ENCODE data around the gene AKAIN1.

Gene AKAIN1

DNA sequence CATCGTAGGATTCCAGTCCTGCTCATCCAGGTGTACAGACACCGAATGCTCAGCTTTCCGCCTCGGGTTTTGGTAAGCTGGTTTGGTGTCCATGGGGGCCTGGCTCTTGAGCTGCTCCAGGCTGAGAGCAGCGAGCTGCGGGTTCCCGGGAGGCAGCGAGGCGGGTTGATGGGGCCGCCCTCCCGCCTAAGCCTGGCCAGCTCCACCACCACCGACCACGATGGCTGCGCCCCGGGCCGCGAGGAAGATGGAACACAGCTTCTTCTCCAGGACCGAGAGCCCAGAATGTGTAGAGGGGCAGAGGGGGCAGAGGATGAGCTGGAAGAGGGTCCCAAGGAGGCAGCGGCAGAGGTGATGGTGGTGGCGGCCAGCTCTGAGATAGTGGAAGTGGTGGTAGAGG lies 64.1 kb downstream of the AKAIN1 start:
- no peaks in the 10 kb centered on the region for H3K9me3 ChIP-seq (ENCODE audit: severe bottlenecking)

GRCh38 chr18:5122272-5122671 lies 74.8 kb downstream of the AKAIN1 start:
- Histone ChIP-seq H3K4me1 (ENCODE audit: insufficient read depth, poor library complexity, severe bottlenecking) (no peaks in the 10 kb centered on the region), H3K27me3 (ENCODE audit: insufficient read depth, poor library complexity, severe bottlenecking) (no peaks in the 10 kb centered on the region), H3K9me3 (ENCODE audit: severe bottlenecking) (no peaks in the 10 kb centered on the region), H3K36me3 (ENCODE audit: low read depth) (no peaks in the 10 kb centered on the region), H3K4me3 (ENCODE audit: severe bottlenecking) (no peak overlapping the region), H3K27ac (ENCODE audit: poor library complexity, severe bottlenecking) (no peak overlapping the region)
- TF ChIP-seq, protein P1, sequence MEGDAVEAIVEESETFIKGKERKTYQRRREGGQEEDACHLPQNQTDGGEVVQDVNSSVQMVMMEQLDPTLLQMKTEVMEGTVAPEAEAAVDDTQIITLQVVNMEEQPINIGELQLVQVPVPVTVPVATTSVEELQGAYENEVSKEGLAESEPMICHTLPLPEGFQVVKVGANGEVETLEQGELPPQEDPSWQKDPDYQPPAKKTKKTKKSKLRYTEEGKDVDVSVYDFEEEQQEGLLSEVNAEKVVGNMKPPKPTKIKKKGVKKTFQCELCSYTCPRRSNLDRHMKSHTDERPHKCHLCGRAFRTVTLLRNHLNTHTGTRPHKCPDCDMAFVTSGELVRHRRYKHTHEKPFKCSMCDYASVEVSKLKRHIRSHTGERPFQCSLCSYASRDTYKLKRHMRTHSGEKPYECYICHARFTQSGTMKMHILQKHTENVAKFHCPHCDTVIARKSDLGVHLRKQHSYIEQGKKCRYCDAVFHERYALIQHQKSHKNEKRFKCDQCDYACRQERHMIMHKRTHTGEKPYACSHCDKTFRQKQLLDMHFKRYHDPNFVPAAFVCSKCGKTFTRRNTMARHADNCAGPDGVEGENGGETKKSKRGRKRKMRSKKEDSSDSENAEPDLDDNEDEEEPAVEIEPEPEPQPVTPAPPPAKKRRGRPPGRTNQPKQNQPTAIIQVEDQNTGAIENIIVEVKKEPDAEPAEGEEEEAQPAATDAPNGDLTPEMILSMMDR (IDR thresholded peaks at IDR 0.05; ENCODE audit: poor library complexity, severe bottlenecking) = no peak
- ATAC-seq (ENCODE audit: low read depth) (no peak), DNase-seq (ENCODE audit: low spot score) (no peak)

More for the DNA sequence above, 64.1 kb downstream of the AKAIN1 start:
- DNase-seq (ENCODE audit: low spot score) = no peak
- no peak for ATAC-seq (ENCODE audit: low read depth)
- Histone ChIP-seq H3K4me3 (ENCODE audit: severe bottlenecking) (no peak overlapping the region), H3K4me1 (ENCODE audit: insufficient read depth, poor library complexity, severe bottlenecking) (no peaks in the 10 kb centered on the region), H3K27me3 (ENCODE audit: insufficient read depth, poor library complexity, severe bottlenecking) (no peaks in the 10 kb centered on the region), H3K36me3 (ENCODE audit: low read depth) (no peaks in the 10 kb centered on the region), H3K27ac (ENCODE audit: poor library complexity, severe bottlenecking) (no peak overlapping the region)
- TF ChIP-seq, protein P1 (IDR thresholded peaks at IDR 0.05; ENCODE audit: poor library complexity, severe bottlenecking) = no peak

DNA sequence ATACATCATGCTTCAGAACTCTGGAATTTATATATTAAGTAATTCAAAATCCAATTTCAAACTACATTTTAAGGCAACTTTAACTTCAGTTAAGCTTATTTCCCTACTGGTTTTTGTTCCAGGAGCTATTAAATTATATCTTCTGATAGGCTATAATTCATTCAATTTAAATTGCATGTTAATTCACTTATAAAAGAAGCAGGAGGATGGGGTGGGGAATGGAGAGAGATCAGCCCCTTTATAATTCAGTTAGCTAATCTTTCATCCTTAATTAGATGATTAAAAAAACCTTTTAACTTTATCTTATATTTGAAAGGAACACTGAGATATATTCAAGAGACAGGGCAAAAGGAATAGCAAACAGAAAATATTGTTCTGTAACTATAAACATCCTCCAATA lies 86.8 kb downstream of the AKAIN1 start:
- Histone ChIP-seq H3K36me3 (ENCODE audit: low read depth) (no peaks in the 10 kb centered on the region), H3K4me1 (ENCODE audit: insufficient read depth, poor library complexity, severe bottlenecking) (no peaks in the 10 kb centered on the region), H3K9me3 (ENCODE audit: severe bottlenecking) (no peaks in the 10 kb centered on the region), H3K27me3 (ENCODE audit: insufficient read depth, poor library complexity, severe bottlenecking) (no peaks in the 10 kb centered on the region), H3K27ac (ENCODE audit: poor library complexity, severe bottlenecking) (no peak overlapping the region), H3K4me3 (ENCODE audit: severe bottlenecking) (no peak overlapping the region)
- ATAC-seq (ENCODE audit: low read depth) = no peak
- TF ChIP-seq, protein P1 (IDR thresholded peaks at IDR 0.05; ENCODE audit: poor library complexity, severe bottlenecking) = no peak
- DNase-seq (ENCODE audit: low spot score) = no peak

DNA sequence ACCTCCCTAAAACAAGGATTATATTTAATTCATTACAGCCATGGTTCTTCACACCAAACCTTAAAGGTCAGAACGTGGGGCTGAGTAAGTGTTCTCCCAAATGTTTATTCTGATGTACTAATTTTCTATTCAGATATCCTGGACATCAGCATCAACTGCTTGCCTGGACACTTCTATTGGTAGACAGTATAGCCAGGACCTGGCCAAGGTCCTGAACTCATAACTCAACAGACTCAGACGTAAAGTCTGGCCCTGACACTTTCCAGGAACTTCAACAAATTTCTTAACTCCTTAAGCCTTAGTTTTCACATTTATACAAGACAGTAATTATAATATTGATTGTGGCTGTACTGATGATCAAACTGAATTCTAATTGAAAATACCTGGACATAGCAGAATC lies 89.1 kb downstream of the AKAIN1 start:
- H3K27ac ChIP-seq (ENCODE audit: poor library complexity, severe bottlenecking) = no peak overlapping the region
- H3K4me3 ChIP-seq (ENCODE audit: severe bottlenecking) = no peak overlapping the region
- no peaks in the 10 kb centered on the region for H3K27me3 ChIP-seq (ENCODE audit: insufficient read depth, poor library complexity, severe bottlenecking)
- no peak for DNase-seq (ENCODE audit: low spot score)
- H3K4me1 ChIP-seq (ENCODE audit: insufficient read depth, poor library complexity, severe bottlenecking) = no peaks in the 10 kb centered on the region
- 0 out of 3 replicates have a peak, but pooled peaks have one; percentile 36 for ATAC-seq (ENCODE audit: low read depth)
- no peaks in the 10 kb centered on the region for H3K9me3 ChIP-seq (ENCODE audit: severe bottlenecking)
- no peaks in the 10 kb centered on the region for H3K36me3 ChIP-seq (ENCODE audit: low read depth)
- TF ChIP-seq, protein P1 (IDR thresholded peaks at IDR 0.05; ENCODE audit: poor library complexity, severe bottlenecking) = no peak

DNA sequence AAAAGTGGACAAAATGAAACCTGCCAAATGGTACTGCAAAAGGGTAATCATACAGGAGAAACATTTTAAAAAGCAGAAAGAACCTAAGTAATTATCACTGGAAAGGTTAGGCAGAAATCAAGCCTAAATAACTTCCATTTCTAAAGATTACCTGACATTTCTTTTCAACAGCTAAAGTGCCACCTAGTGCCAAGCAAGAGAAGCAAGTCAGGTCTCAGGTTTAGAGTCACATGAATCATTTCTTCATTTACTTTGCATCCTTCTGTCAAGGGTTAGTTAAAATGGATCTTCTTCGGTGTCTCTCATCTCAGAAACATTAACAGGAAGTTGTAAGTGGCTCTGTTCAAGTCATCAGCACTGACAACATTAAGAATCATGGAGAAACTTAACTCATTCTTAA lies 90.3 kb downstream of the AKAIN1 start:
- Histone ChIP-seq H3K27ac (ENCODE audit: poor library complexity, severe bottlenecking) (no peak overlapping the region), H3K4me1 (ENCODE audit: insufficient read depth, poor library complexity, severe bottlenecking) (no peaks in the 10 kb centered on the region), H3K9me3 (ENCODE audit: severe bottlenecking) (no peaks in the 10 kb centered on the region), H3K4me3 (ENCODE audit: severe bottlenecking) (no peak overlapping the region), H3K36me3 (ENCODE audit: low read depth) (no peaks in the 10 kb centered on the region), H3K27me3 (ENCODE audit: insufficient read depth, poor library complexity, severe bottlenecking) (no peaks in the 10 kb centered on the region)
- TF ChIP-seq, protein P1 (IDR thresholded peaks at IDR 0.05; ENCODE audit: poor library complexity, severe bottlenecking) = peak; percentile 29
- no peak for DNase-seq (ENCODE audit: low spot score)
- ATAC-seq (ENCODE audit: low read depth) = no peak

Measured in RWPE2 (cell line).